ENCODE results near the gene SV2C.
A peak's percentile ranks its signal among the peaks of the same experiment; 100 is the strongest.

The SV2C gene

DNA sequence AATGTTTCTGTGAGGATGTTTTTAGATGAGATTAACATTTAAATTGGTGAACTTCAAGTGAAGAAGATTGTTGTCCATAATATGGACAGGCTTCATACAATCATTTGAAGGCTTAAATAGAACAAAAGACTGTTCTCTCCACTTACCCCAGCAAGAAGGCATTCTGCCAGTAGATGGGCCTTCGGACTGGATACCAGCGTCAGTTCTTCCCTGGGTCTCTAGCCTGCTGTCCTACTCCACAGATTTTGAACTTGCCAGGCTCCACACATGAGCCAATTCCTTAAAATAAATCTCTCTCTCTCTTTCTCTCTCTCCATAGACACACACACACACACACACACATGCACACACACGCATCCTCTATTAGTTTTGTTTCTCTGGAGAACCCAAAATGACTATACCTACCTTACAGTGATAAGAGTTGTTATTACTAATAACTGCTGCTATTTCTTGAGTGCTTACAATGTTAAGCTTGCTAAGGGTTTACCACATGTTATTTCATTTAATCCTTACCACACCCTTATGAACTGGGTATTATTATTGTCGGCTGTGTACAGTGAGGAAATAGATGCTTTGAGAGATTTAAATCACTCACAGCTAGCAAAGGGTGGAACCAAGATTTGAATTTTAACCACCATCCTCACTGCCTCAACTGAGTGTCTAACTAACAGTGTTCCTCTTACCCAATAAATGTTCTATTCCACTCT lies 300.1 kb downstream of the SV2C start:
- no peak for DNase-seq (ENCODE audit: low read depth)

- DNase-seq (ENCODE audit: low read depth), result no peak
Measured at GRCh38 chr5:76384189-76384588, 301.0 kb downstream of the SV2C start.

- DNase-seq (ENCODE audit: low read depth), result no peak
Measured at GRCh38 chr5:76384705-76385104, 301.5 kb downstream of the SV2C start.

- no peak for DNase-seq (ENCODE audit: low read depth)
Measured at GRCh38 chr5:76385540-76385939, 302.4 kb downstream of the SV2C start.

DNA sequence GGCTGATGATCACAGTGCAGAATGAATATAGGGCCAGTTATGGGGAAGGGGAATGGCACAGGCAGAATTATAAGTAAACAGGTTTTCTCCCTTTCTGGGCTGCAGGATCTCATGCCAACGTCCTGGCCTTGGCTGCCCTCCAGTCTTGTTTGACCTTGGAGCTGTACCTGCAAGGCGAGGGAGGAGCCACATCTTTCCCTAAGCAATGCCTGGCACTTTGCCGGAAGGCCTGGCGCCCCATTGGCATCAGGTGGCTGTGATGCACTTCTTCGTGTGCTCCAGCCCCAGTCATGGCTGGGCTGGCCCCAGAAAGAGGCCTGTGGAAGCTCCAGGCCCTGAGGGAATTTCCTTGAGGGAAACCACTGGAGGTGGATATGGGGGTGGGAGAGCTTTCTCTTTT lies 303.2 kb downstream of the SV2C start:
- no peak for DNase-seq (ENCODE audit: low read depth)

DNA sequence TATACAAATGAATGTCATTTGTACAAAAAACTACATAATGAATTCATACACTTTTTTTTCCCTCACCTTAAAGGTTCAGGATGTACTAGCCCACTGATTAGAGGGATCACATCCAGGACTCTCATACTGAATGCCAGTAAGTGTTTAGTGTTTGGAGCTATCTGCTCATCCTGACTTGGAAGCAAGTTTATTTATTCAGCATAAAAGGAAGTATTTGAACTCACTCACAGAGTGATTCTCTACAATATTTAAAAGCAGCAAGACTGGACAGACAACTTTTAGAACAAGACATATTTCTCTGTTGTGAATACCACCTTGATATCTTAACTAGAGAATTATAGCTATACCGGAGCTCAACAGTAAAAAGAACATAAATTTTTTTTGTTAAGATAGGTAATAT lies 305.1 kb downstream of the SV2C start:
- DNase-seq (ENCODE audit: low read depth), result no peak

GRCh38 chr5:76388791-76389512 lies 305.8 kb downstream of the SV2C start:
- no peak for DNase-seq (ENCODE audit: low read depth)

DNA sequence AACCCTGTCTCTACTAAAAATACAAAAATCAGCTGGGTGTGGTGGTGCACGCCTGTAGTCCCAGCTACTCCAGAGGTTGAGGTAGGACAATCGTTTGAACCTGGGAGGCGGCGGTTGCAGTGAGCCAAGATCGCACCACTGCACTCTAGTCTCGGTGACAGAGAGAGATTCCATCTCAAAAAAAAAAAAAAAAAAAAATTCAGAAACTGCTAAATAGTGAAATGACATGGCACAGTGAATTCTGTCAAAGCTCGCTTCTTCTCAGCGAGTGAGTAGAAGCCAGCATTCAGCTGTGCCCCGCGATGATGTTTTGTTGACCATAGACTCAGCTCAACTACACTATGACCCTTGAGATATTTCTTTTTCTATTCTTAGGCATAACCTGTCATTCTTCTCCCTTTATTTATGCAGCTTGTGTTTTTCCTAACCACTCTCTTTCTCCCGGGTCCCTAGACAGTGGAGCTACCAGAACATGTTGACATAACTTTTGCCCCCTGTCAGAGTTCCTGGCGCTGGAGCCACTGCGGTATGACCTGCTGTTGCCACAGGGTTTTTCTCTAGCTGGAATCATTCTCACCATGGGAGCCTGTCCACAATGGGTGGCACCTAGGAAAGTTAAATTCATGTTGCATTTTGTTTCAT lies 306.5 kb downstream of the SV2C start:
- no peak for DNase-seq (ENCODE audit: low read depth)

DNA sequence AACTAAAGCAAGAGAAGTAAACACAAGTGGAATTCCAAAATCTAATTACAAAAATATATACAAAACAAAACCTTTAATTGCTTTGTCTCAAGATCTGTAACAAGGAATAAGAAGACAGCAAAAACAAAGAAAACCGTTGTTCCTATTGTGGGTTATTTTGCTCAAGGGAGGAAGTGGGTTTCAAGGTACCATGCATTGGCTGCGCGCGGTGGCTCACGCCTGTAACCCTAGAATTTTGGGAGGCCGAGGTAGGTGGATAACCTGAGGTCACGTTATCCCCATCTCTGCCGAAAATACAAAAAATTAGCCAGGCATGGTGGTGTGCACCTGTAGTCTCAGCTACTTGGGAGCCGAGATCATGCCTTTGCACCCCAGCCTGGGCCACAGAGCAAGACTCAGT lies 307.8 kb downstream of the SV2C start:
- DNase-seq (ENCODE audit: low read depth), result no peak

- DNase-seq (ENCODE audit: low read depth), result no peak
Measured at GRCh38 chr5:76393035-76393680, 310.0 kb downstream of the SV2C start.

DNA sequence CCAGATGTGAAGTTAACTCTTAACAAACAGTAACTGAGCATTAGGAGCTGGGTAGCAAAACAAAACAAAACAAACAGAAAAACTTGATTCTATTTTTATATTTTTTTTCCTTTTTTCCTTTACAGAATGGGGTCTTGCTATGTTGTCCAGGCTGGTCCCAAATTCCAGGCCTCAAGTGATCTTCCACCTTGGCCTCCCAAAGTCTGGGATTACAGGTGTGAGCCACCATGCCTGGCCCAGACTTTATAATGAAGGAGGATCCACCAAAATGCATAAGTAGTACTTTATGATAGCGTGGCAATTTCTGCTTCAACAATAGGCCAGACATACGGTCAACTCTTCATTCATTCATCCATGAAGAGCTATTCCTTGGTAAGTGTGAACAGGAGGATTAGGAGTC lies 314.0 kb downstream of the SV2C start:
- no peak for DNase-seq (ENCODE audit: low read depth)

DNA sequence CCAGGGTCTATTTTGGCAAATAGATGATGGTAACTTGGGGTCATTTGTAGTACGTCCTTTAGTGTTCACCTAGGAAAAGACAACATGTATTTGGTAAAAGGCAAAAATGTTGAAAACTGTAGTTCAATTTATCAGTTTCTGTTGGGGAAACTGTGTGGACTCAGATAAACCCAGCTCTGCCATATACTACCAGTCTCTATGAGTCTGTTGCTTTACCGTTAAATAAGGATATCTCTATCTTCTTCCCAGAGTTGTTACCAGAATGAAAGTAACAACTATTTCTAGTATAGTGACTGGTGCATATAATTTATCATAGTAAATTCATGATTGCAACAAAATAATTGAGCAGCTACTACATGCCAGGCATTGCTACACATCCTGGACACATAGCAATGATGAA lies 316.1 kb downstream of the SV2C start:
- DNase-seq (ENCODE audit: low read depth), result no peak

DNA sequence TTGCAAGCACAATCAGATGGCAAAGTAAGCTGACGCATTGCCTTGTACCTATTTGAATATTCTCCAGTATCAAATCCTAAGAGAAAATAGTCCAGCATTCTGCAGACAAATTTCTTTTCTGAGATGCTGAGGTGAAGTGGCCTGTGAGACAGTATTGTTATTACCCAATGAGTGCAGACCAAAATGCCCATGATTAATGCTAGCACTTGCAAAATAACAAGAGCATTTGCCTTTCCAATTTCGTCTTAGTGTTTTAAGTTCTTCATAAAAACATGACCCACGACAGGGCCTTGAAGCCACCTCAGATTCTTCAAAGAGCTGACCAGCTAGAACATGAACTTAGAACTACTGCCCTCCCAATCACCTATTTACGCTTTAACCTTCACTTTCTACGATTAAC lies 317.3 kb downstream of the SV2C start:
- DNase-seq (ENCODE audit: low read depth), result no peak

DNA sequence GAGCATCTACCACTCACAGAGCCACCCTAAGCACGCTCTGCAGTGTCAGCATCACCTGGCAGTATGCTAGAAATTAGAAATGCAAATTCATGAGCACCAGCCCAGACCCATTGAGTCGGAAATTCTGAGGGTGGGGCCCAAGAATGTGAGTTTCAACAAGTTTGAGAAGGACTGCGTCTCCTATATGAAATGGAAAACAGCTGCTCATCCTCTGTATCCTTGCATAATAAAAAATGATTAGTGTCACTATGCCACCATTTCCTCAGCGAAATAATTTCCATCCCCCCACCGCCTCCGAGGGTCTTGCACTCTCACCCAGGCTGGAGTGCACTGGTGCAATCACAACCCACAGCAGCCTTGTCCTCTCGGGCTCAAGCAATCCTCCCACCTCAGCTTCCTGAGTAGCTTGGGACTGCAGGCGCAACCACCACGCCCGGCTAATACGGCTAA lies 318.6 kb downstream of the SV2C start:
- DNase-seq (ENCODE audit: low read depth), result no peak

DNA sequence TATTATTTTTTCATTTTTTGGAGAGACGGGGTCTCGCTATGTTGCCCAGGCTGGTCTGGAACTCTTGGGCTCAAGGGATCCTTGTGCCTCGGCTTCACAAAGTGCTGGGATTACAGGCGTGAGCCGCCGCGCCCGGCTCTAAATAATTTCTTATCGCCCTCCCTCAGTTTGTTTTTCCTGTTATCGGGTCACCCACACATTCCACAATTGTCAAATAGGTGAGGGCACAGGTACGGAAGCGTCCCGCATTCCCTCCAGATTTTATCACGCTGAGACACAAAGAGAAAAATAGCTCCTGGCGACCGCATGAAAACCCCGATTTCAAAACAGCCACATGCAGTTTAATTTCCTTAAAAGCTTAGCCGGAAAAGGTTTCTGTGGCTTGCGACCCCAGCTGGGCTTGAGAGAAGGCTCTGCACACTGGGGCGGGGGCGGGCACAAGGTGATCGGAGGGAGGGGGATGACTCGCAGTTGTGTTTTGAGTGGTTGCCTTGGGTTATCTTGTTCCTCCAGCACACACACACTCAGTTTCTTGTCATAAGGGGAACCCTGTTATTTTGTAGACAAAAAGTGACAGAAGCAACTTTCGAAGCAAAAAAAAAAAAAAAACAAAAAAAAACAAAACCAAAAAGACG lies 319.2 kb downstream of the SV2C start:
- peak; percentile 44 for DNase-seq (ENCODE audit: low read depth)

DNA sequence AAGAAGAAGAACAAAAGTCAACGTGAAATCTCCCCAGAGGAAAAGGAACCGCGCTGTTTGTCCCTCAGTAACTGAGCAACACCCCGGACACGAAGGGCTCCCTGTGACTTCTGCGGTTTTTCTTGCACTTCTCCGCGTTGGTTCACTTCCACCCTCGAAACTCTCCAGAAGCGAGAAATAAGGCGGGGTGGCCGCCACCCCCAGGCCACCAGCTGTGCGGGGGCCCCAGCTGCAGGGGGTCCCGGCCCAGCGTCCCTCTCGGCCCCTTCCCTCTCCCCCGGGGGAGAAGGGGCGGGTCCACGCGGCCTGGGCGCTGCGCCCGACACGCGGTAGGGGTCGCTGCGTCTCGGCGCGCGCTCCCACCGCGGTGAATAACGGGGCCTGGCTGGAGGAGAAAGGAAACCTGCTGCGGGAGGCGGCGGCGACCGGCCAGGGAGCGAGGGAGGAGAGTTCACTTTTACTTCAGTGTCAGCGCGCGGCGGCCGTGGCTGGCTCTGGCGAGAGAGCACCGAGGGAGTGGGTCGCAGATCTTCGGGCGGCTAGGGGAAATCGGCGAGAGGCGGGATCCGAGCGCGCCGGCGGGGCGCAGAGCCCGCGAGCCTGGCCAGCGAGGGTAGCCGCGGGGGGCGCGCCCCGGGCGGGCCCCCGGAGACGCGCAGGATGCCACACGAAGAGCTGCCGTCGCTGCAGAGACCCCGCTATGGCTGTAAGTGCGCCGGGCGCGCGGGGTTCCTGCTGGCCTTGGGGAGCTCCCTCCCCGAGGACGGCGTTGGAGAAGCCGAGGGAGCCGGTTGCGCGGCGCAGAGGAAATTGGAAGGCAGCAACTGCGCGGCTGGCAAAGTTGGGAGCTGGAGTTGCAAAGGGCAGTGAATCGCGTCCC lies 319.9 kb downstream of the SV2C start, which contains the start of gene IQGAP2:
IQGAP2 (plus strand) TSS at position 400 of the 880 bp plus-strand sequence; CDS start at position 661, 261 bp downstream.
- peak; percentile 58 for DNase-seq (ENCODE audit: low read depth)

Measured in stimulated activated CD8-positive, alpha-beta memory T cell treated with anti-CD3 and anti-CD28 coated beads, Interleukin-15, amount 100 ng/mL, for 24 hours (primary cell).